ENCODE data around the gene TPP2.

Gene TPP2

DNA sequence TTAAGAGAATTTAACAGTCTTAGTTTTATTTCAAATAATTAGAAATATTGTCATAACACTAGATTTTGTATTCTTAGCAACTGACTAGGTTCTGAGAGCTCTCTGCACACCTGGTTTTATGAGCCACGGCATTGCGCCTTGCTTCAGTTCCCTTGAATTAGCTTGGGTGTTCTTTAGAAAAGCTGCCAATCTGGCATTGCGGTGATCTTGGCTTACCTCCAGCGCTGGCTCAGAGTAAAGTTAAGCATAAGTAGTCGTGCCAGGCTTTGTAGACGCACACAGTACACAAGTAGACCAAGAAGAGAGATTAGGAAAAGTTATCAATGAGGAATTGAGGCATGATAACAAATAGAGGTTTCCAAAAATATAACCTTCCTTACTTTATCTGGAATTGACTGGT lies 45.7 kb downstream of the TPP2 start:
- TF ChIP-seq, protein P1, sequence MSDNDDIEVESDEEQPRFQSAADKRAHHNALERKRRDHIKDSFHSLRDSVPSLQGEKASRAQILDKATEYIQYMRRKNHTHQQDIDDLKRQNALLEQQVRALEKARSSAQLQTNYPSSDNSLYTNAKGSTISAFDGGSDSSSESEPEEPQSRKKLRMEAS (IDR thresholded peaks at IDR 0.05): no peak
- TF ChIP-seq, protein P2, sequence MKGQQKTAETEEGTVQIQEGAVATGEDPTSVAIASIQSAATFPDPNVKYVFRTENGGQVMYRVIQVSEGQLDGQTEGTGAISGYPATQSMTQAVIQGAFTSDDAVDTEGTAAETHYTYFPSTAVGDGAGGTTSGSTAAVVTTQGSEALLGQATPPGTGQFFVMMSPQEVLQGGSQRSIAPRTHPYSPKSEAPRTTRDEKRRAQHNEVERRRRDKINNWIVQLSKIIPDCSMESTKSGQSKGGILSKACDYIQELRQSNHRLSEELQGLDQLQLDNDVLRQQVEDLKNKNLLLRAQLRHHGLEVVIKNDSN (IDR thresholded peaks at IDR 0.05): no peak
- TF ChIP-seq TAF1 (IDR thresholded peaks at IDR 0.05; ENCODE audit: low read depth): no peak
- no peak for TF ChIP-seq NFIC (IDR thresholded peaks at IDR 0.05)
- TF ChIP-seq EGR1 (IDR thresholded peaks at IDR 0.05): no peak
- TF ChIP-seq EP300 (IDR thresholded peaks at IDR 0.05; ENCODE audit: borderline replicate concordance): no peak
- no peak for TF ChIP-seq CREB1 (IDR thresholded peaks at IDR 0.05; ENCODE audit: low read depth)
- TF ChIP-seq, protein P3, sequence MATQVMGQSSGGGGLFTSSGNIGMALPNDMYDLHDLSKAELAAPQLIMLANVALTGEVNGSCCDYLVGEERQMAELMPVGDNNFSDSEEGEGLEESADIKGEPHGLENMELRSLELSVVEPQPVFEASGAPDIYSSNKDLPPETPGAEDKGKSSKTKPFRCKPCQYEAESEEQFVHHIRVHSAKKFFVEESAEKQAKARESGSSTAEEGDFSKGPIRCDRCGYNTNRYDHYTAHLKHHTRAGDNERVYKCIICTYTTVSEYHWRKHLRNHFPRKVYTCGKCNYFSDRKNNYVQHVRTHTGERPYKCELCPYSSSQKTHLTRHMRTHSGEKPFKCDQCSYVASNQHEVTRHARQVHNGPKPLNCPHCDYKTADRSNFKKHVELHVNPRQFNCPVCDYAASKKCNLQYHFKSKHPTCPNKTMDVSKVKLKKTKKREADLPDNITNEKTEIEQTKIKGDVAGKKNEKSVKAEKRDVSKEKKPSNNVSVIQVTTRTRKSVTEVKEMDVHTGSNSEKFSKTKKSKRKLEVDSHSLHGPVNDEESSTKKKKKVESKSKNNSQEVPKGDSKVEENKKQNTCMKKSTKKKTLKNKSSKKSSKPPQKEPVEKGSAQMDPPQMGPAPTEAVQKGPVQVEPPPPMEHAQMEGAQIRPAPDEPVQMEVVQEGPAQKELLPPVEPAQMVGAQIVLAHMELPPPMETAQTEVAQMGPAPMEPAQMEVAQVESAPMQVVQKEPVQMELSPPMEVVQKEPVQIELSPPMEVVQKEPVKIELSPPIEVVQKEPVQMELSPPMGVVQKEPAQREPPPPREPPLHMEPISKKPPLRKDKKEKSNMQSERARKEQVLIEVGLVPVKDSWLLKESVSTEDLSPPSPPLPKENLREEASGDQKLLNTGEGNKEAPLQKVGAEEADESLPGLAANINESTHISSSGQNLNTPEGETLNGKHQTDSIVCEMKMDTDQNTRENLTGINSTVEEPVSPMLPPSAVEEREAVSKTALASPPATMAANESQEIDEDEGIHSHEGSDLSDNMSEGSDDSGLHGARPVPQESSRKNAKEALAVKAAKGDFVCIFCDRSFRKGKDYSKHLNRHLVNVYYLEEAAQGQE (IDR thresholded peaks at IDR 0.05; ENCODE audit: low read depth): no peak
- no peak for TF ChIP-seq CEBPB (IDR thresholded peaks at IDR 0.05)
- TF ChIP-seq TCF12 (IDR thresholded peaks at IDR 0.05; ENCODE audit: low read depth): no peak
- no peak for TF ChIP-seq FOXM1 (IDR thresholded peaks at IDR 0.05; ENCODE audit: borderline replicate concordance, low read depth)
- no peak for TF ChIP-seq TEAD4 (IDR thresholded peaks at IDR 0.05)
- TF ChIP-seq RAD21 (IDR thresholded peaks at IDR 0.05; ENCODE audit: low read depth): no peak
- no peak for TF ChIP-seq YY1 (IDR thresholded peaks at IDR 0.05; ENCODE audit: low read depth)
- TF ChIP-seq ZBTB7A (IDR thresholded peaks at IDR 0.05; ENCODE audit: low read depth): no peak

DNA sequence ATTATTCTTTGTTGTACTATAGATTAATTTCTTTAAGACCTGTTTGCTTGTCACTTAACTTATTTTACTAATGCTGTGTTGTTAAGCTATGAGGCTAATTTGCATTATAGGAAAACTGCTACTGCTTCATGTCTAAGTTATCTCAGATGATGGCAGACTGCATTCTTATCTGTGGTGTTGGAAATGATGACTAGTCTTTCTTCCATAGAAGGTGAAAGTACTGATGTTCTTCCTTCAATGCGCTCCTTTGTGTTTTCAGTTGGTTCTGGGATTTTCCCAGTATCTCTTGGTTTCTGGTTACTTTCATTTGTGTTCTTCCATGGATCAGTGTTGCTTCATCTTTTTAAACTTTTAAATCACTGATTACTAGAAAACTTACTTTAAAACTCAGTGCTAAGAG lies 46.9 kb downstream of the TPP2 start:
- TF ChIP-seq NFIC (IDR thresholded peaks at IDR 0.05) (no peak), TAF1 (IDR thresholded peaks at IDR 0.05; ENCODE audit: low read depth) (no peak), TEAD4 (IDR thresholded peaks at IDR 0.05) (no peak), RAD21 (IDR thresholded peaks at IDR 0.05; ENCODE audit: low read depth) (no peak), FOXM1 (IDR thresholded peaks at IDR 0.05; ENCODE audit: borderline replicate concordance, low read depth) (no peak), ZBTB7A (IDR thresholded peaks at IDR 0.05; ENCODE audit: low read depth) (no peak), TCF12 (IDR thresholded peaks at IDR 0.05; ENCODE audit: low read depth) (no peak), CREB1 (IDR thresholded peaks at IDR 0.05; ENCODE audit: low read depth) (no peak), EGR1 (IDR thresholded peaks at IDR 0.05) (no peak), YY1 (IDR thresholded peaks at IDR 0.05; ENCODE audit: low read depth) (no peak), EP300 (IDR thresholded peaks at IDR 0.05; ENCODE audit: borderline replicate concordance) (no peak), CEBPB (IDR thresholded peaks at IDR 0.05) (no peak)
- TF ChIP-seq, protein P1 (IDR thresholded peaks at IDR 0.05): no peak
- TF ChIP-seq, protein P2 (IDR thresholded peaks at IDR 0.05): no peak
- TF ChIP-seq, protein P3 (IDR thresholded peaks at IDR 0.05; ENCODE audit: low read depth): no peak

DNA sequence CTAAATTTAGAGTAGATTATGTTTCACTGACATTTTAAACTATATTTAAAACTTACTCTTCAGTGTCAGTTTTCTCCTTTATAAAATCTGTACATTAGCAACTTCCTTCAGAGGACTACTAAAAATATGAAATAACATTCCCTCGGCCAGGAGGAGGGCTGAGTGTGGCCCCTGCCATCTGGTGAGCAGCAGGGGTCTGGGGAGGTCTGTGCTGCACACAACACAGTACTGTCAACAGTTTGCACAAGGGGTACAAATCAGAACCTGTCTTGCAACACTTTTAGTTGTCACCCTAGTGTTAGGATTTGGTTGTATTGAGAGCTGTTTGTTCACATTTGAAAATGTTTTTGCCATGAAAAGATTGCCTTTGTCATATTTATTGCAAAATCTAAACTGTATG lies 48.9 kb downstream of the TPP2 start:
- no peak for TF ChIP-seq FOXM1 (IDR thresholded peaks at IDR 0.05; ENCODE audit: borderline replicate concordance, low read depth)
- TF ChIP-seq, protein P3 (IDR thresholded peaks at IDR 0.05; ENCODE audit: low read depth): no peak
- TF ChIP-seq TAF1 (IDR thresholded peaks at IDR 0.05; ENCODE audit: low read depth): no peak
- TF ChIP-seq, protein P2 (IDR thresholded peaks at IDR 0.05): no peak
- no peak for TF ChIP-seq ZBTB7A (IDR thresholded peaks at IDR 0.05; ENCODE audit: low read depth)
- no peak for TF ChIP-seq TEAD4 (IDR thresholded peaks at IDR 0.05)
- no peak for TF ChIP-seq CREB1 (IDR thresholded peaks at IDR 0.05; ENCODE audit: low read depth)
- no peak for TF ChIP-seq YY1 (IDR thresholded peaks at IDR 0.05; ENCODE audit: low read depth)
- no peak for TF ChIP-seq NFIC (IDR thresholded peaks at IDR 0.05)
- TF ChIP-seq, protein P1 (IDR thresholded peaks at IDR 0.05): no peak
- no peak for TF ChIP-seq RAD21 (IDR thresholded peaks at IDR 0.05; ENCODE audit: low read depth)
- TF ChIP-seq CEBPB (IDR thresholded peaks at IDR 0.05): no peak
- no peak for TF ChIP-seq TCF12 (IDR thresholded peaks at IDR 0.05; ENCODE audit: low read depth)
- TF ChIP-seq EP300 (IDR thresholded peaks at IDR 0.05; ENCODE audit: borderline replicate concordance): no peak
- no peak for TF ChIP-seq EGR1 (IDR thresholded peaks at IDR 0.05)

Measured in Ishikawa (cell line).